GM23248 (cell line): ENCODE data around the gene POLN.

ENCODE experiments used
- EZH2 ChIP-seq: fragments of 200-600 bp; sonication (generic); IDR thresholded peaks from 2 replicates; pipeline ENCODE4 v1.6.1; 2018; ENCODE audit warnings: antibody characterized with exemption, mild to moderate bottlenecking; ENCODE audit not compliant: insufficient read depth, poor library complexity, severe bottlenecking
- EZH2phosphoT487 ChIP-seq: fragments of 200-600 bp; sonication (generic); IDR thresholded peaks from 2 replicates; pipeline ENCODE4 v1.6.1; 2018; ENCODE audit warnings: antibody characterized with exemption, moderate library complexity, mild to moderate bottlenecking, low read depth; ENCODE audit not compliant: insufficient read depth

DNA sequence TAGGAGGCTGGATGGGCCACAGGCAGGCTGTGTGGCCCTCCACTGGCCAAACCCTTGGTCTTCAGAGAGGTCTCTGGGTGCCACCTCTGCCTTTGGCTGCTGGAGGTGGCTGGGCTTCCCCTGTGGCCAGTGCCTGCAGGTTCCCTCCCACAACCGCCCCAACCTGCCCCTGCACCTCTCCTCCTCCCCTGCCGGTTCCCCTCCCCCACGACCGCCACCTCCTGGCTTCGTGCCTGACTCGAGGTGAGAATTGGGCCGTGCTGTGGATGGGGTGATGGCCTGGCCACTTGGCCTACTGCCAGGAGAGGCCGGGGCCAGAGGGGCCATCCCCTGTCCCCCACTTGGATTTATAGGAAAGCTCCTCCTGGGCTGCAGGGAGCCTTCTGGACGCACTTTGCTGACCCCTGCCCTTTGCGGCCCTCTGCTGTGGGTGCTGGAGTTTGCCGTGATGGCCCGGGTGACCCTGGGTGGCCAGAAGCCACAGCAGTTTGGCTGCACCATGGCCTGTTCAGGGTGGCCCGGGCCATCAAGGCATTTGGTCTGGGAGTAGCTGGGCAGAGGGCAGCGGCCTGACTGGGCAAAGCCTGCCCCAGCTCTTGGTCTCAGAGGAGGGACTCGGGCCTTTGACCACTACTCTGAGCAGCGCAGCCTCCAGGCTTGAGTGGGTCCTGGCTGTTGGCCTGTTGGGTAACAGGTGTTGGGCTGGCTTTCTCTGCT lies 179.0 kb downstream of the POLN start:
- TF ChIP-seq EZH2 = no peak
- no peak for TF ChIP-seq EZH2phosphoT487
